Activated naive CD4-positive, alpha-beta T cell treated with anti-CD3 and anti-CD28 coated beads, Interleukin-2, amount 50 U/mL, for 72 hours (primary cell): Measurements from ENCODE around the gene DOCK6. TPM values are rescaled to one million over a fixed set of nuclear protein-coding genes. Genes with fewer than 3 reads are reported as not detected.
"Not testable (repeated sequence)": the region's sequence is repeated elsewhere in the genome, so short reads cannot be mapped to it uniquely, and the experiment has no call there.

ENCODE experiments used
- ATAC-seq, 2 donors: fragments of 150-1000 bp; cut with Tn5 transposase; 2 replicates each; pipeline ENCODE4 v1.10.0; 2021; ENCODE audit warnings: mild to moderate bottlenecking in 2 of 2, moderate library complexity in 2 of 2
- DNase-seq, 2 donors: peaks; one replicate each; pipeline ENCODE4 v3.0.0; 2021 to 2022; ENCODE audit warnings: low spot score in 2 of 2
- H3K27ac Mint-ChIP-seq, 2 donors: one replicate each; pipeline ENCODE4 v1.8.0; 2022; ENCODE audit warnings: mild to moderate bottlenecking in 2 of 2, mixed read lengths in 2 of 2
- H3K36me3 Mint-ChIP-seq, 2 donors: one replicate each; pipeline ENCODE4 v1.8.0; 2022; ENCODE audit warnings: mixed read lengths in 2 of 2
- H3K9me3 Mint-ChIP-seq, 2 donors: one replicate each; pipeline ENCODE4 v1.8.0; 2022; ENCODE audit warnings: mixed read lengths in 2 of 2
- total RNA-seq, 2 donors: library from RNA; stranded (reverse); gene quantifications; one replicate each; pipeline ENCODE4 v1.2.3, GENCODE V29; 2022

DOCK6 gene
- total RNA-seq, 2 donors from 2014 or later: 2.0 to 17.4 TPM

DNA sequence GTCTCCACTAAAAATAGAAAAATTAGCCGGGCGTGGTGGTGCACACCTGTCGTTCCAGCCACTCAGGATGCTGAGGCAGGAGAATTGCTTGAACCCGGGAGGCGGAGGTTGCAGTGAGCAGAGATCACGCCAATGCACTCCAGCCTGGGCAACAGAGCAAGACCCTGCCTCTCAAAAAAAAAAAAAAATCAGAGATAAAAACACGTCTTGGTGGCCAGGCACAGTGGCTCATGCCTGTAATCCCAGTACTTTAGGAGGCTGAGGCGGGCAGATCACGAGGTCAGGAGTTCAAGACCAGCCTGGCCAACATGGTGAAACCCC is 83.2 kb downstream of the DOCK6 start:
- H3K27ac Mint-ChIP-seq, H3K36me3 Mint-ChIP-seq, ATAC-seq, DNase-seq, H3K9me3 Mint-ChIP-seq: not testable (repeated sequence)

DNA sequence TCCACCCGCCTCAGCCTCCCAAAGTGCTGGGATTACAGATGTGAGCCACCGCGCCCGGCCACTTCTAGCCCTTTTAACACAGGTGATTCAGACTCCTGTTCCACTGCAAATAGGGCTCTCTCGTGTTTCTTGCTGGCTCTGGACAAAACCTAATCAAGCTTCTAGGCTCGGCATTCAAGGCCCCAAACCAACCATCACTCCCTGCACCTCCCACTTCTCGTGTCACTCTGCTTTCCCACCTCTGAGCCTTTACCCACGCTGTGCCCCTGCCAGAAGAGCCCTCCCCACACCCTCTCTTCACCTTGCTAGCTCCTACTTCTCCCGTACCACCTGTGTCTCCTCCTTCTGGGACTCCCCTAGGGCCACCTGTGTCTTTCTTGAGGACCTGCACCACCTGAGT is 84.7 kb downstream of the DOCK6 start:
- Mint-ChIP-seq H3K9me3 (no peaks in the 10 kb centered on the region), H3K36me3 (no peaks in the 10 kb centered on the region), H3K27ac (no peak overlapping the region)
- DNase-seq (no peak), ATAC-seq (no peak)

DNA sequence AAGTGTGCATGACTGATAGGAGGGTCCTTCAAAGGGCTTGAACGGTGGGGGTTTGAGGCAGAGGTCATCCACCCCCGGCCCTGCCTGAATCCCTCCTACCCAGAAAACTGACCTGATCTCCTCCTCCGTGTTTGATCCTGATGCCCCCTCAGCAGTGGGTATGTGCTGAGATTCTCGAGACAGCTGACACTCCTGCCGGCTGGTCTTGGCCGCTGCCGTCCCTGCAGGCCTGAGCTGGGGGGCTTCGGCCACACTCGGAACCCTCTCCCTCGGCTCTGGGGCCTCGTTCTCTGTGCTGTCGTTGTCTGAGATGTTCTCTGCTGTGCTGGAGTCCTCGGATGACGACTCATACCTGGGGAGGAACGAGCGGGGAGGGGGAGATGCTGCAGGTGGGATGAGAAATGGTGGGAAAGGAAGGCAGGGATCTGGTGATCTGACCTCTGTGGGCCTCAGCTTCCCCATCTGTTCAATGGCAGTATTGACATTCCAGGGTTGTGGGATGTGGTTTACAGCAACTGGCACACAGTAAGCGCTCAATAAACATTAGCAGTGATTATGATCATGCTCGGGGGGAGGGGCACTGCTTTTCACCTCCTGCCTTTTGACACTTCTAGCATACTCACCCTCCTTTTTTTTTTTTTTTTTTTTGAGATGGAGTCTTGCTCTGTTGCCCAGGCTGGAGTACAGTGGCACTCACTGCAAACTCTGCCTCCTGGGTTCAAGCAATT is 85.7 kb downstream of the DOCK6 start:
- no peak for DNase-seq
- H3K27ac Mint-ChIP-seq: peak overlapping the region in 1 of 2 donors; percentile 50
- no peak for ATAC-seq
- H3K9me3 Mint-ChIP-seq: no peaks in the 10 kb centered on the region
- no peaks in the 10 kb centered on the region for H3K36me3 Mint-ChIP-seq

DNA sequence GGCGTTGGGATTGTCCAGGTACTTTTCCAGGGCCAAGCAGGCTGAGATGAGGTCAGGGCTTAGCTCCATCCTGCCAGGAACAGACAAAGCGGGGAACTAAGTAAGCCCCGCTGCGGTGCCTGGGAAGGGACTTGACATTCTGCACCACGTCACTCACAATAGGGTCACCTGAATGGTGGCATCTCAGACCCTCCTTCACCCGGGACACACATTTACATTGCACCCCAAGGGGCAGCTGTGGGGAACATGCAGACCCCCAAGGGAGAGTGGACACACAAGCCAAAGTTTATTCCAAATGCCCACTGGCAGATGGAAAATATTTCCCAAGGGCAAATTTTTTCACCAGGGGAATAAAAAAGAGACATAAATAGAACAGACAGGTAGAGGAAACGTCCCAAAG is 86.4 kb downstream of the DOCK6 start:
- no peak for ATAC-seq
- no peaks in the 10 kb centered on the region for H3K36me3 Mint-ChIP-seq
- H3K9me3 Mint-ChIP-seq: no peaks in the 10 kb centered on the region
- DNase-seq: no peak
- H3K27ac Mint-ChIP-seq: no peak overlapping the region

GRCh38 chr19:11174336-11174735 is 88.0 kb downstream of the DOCK6 start:
- Mint-ChIP-seq H3K27ac (no peak overlapping the region), H3K36me3 (no peaks in the 10 kb centered on the region), H3K9me3 (no peaks in the 10 kb centered on the region)
- DNase-seq: no peak
- no peak for ATAC-seq

DNA sequence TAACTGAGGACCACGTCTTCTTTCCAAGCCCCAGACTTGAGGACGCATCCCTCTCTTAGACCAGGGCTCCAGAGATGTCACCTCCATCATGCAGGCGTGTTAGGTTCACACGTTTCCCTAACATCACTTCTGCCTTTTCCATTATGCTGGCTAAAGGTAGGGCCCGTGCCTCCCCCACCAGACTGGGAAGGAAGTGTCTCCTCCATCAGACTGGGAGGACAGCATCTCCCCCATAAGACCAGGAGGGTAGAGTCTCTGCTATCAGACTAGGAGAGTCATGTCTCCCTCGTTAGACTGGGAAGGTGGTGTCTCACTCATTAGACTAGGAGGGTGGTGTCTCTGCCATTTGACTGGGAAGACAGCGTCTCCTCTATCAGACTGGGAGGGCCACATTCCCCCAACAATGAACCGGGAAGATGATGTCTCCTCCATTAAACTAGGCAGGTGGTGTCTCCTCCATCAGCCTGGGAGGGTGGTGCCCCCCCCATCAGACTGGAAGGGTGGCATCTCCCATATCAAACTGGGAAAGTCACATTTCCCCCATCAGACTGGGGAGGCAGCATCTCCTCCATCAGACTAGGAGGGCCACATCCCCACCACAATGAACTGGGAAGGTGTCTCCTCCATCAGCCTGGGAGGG is 88.7 kb downstream of the DOCK6 start:
- no peak overlapping the region for H3K27ac Mint-ChIP-seq
- no peak for DNase-seq
- ATAC-seq: no peak

GRCh38 chr19:11172576-11172975 is 89.7 kb downstream of the DOCK6 start:
- ATAC-seq (no peak), DNase-seq (no peak)
- H3K36me3 Mint-ChIP-seq: no peaks in the 10 kb centered on the region
- H3K27ac Mint-ChIP-seq: peak overlapping the region in 1 of 2 donors; percentile 44
- H3K9me3 Mint-ChIP-seq: no peaks in the 10 kb centered on the region

More for the DNA sequence above, 88.7 kb downstream of the DOCK6 start:
- Mint-ChIP-seq H3K36me3 (no peaks in the 10 kb centered on the region), H3K9me3 (no peaks in the 10 kb centered on the region)

DNA sequence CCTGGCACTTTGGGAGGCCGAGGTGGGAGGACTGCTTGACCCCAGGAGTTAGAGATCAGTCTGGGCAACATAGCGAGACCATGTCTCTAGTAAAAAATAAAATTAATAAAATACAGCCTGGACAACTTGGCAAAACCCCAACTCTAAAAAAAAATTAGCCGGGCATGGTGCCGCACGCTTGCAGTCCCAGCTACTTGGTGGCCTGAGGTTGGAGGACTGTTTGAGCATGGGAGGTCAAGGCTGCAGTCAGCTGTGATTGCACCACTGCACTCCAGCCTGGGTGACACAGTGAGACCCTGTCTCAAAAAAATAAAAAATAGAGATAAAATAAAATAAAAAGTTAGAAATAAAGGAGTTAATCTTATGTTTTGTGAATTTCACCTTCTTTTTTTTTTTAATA is 91.2 kb downstream of the DOCK6 start:
- DNase-seq: no peak
- no peak for ATAC-seq
- Mint-ChIP-seq H3K9me3 (no peaks in the 10 kb centered on the region), H3K36me3 (no peaks in the 10 kb centered on the region), H3K27ac (no peak overlapping the region)

DNA sequence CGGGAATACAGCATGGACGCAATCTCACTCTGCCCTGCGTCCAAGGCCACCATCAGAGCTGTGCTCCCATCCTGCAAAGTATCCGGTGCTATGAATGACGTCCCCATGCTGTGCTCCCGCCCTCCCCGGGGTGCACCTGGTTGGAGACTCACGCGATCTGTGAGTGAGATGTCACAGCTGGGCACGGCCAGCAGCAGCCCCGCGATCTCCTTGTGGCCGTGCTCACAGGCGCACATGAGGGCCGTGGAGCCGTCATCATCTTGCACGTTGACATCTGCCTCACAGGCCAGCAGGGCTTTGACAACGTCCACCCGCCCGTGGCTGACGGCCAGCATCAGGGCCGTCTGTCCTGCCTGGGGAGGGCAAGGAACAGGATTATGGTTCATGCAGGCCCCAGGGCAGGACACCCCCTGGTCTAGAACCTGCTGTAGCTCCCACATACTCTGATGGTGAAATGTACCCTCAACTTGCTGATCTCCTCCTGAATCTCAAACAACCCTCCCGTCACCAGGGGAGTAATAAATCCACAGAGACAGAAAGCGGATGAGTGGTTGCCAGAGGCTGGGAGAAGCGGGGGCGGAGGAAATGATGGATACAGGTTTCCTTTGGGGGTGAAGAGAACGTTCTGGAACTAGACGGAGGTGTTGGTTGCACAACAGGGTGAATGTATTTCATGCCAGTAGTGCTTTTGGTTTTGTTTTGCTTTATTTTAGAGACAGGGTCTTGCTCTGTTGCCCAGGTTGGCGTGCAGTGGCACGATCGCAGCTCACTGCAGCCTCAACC is 92.2 kb downstream of the DOCK6 start:
- Mint-ChIP-seq H3K27ac (no peak overlapping the region), H3K9me3 (no peaks in the 10 kb centered on the region), H3K36me3 (no peaks in the 10 kb centered on the region)
- DNase-seq (no peak), ATAC-seq (no peak)

GRCh38 chr19:11168568-11168967 is 93.8 kb downstream of the DOCK6 start:
- ATAC-seq (no peak), DNase-seq (no peak)
- Mint-ChIP-seq H3K9me3 (no peaks in the 10 kb centered on the region), H3K36me3 (no peaks in the 10 kb centered on the region), H3K27ac (no peak overlapping the region)

DNA sequence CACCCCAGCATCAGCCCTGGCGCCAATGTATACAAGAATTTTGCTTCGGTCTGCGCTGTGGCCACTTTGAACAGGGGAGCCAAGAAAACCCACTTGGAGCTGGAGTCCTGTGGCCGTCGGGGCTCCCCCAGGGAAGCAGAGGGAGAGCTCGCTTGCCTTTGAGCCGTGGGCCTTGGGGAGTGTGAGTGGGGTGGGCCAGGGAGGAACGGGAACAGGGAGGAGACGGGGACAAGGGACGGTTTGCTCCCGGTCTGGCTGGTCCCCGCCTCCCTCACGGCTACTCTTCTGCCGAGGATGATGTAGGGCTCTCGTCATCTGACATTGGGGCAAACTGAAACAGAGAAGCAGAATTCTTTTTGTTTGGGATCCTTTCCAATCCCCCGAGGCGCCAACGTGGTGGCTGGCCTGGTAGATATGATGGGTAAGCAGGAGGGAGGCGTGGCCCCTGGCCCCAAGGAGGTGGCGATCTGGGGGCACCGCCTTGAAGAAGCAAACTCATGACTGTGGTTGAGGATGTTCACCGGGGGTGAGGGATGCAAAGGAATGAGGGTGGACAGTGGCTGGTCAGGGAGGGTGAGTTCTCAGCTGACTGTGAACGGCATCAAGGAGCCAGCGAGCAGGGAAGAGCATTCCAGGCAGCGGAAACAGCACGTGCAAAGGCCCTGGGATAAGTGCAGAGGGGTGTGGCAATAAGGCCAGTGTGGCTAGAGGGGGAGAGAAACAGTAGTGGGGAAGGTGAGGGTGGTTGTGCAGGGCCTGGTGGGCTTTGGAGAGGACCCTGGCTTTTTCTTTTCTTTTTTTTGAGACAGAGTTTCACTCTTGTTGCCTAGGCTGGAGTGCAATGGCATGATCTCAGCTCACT is 95.8 kb downstream of the DOCK6 start:
- Mint-ChIP-seq H3K27ac (peak overlapping the region in 1 of 2 donors; percentile 22), H3K36me3 (no peaks in the 10 kb centered on the region), H3K9me3 (no peaks in the 10 kb centered on the region)
- DNase-seq (no peak), ATAC-seq (no peak)

DNA sequence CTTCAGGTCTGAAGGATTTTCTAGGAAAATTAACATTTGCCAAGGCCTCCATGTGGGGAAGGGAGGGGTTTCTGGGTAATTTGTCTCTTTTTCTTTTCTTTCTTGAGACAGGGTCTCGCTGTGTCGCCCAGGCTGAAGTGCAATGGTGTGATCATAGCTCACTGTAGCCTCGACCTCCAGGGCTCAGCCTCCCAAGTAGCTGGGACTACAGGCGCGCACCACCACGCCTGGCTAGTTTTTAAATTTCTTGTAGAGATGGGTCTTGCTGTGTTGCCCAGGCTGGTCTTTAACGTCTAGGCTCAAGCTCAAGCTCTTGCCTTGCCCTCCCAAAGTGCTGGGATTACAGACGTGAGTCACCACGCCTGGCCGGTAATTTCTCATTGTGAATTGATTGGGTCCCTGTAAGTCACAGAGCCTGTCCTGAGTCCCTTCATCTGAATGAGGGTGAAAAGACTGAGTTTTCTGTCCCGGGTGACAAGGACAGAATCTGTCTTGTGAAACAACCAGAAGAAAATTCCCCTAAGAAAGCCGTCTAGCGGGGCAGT is 96.8 kb downstream of the DOCK6 start:
- Mint-ChIP-seq H3K27ac (no peak overlapping the region), H3K36me3 (no peaks in the 10 kb centered on the region), H3K9me3 (no peaks in the 10 kb centered on the region)
- no peak for ATAC-seq
- no peak for DNase-seq

DNA sequence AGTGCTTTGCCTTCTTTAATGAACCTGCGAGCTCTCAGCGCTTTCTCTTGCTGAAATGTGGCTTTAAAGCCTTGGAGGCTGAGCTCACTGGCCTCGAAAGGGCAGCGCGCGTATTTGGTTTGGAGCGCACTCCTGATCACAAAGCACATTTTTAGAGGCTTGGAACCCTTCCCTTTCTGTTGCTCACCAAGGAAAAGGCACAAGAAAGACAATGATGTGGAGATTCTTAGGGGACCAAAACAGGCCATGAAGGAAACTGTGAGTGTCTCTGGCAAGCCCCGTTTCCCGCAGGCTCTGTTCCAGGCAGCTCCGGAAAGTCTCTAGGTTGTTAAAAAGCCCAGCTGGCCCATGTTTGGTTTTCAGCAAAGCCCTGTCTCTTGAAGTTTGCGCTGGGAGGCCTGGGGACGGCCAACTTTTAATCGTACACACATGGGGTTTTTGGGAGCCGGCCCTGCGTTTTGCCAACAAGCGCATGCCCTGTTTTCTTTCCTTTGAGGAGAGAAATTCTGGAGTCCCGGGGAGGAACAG is 97.4 kb downstream of the DOCK6 start:
- no peak for ATAC-seq
- H3K36me3 Mint-ChIP-seq: no peaks in the 10 kb centered on the region
- peak overlapping the region in 1 of 2 donors; percentile 46 for H3K27ac Mint-ChIP-seq
- no peak for DNase-seq
- no peaks in the 10 kb centered on the region for H3K9me3 Mint-ChIP-seq

DNA sequence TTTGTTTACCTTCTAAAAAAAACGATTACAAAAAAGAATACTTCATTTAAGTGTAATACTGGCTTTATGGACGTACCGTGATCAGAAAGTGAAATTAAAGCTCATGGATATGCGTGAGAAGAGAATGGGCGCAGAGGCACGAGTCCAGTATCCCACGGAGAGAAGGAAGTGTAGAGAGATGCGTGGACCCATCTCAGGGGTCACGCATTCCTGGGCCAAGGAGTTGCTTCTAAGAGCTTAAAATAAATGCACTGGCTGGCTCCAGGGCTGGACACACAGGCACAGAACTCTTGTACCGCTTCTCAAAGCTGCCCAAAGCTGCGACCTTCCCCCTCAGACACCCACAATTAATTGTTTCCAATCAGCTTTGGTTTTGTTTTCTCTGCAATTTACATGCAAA is 98.0 kb downstream of the DOCK6 start:
- H3K36me3 Mint-ChIP-seq: no peaks in the 10 kb centered on the region
- no peaks in the 10 kb centered on the region for H3K9me3 Mint-ChIP-seq
- no peak for ATAC-seq
- DNase-seq: no peak
- H3K27ac Mint-ChIP-seq: no peak overlapping the region

DNA sequence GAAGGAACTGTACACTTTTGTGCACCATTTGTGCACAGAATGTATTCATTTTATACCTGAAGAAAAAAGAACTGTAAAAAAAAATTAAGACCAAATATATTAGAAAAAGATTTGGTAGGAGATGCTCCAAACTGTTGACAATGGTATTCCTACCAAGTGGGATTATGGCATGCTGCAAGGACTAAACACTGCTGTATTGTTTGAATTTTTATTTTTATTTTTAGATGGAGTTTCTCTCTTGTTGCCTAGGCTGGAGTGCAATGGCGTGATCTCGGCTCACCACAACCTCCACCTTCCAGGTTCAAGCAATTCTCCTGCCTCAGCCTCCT is 101.9 kb downstream of the DOCK6 start:
- H3K36me3 Mint-ChIP-seq, ATAC-seq, DNase-seq, H3K27ac Mint-ChIP-seq, H3K9me3 Mint-ChIP-seq: not testable (repeated sequence)

- H3K36me3 Mint-ChIP-seq: peaks cover 2 to 6% of the 10 kb centered on the region in 2 donors
- no peak for DNase-seq
- no peak overlapping the region for H3K27ac Mint-ChIP-seq
- no peak for ATAC-seq
- no peaks in the 10 kb centered on the region for H3K9me3 Mint-ChIP-seq
Measured at GRCh38 chr19:11159598-11160439, 102.5 kb downstream of the DOCK6 start.
